ENCODE measurements around the gene LMO4. TPM values are rescaled to one million over a fixed set of nuclear protein-coding genes. Genes with fewer than 3 reads are reported as not detected.

LMO4 gene
- total RNA-seq, 1 experiment from 2014 or later: 175 TPM

- no peaks in the 10 kb centered on the region for H3K36me3 ChIP-seq (replicated peaks; ENCODE audit: control insufficient read depth, insufficient read depth, low read length)
- no peak overlapping the region for H3K4me3 ChIP-seq (ENCODE audit: insufficient read depth, low read depth, low read length)
- DNase-seq: no peak
- no peaks in the 10 kb centered on the region for H3K27me3 ChIP-seq (ENCODE audit: control insufficient read depth, insufficient read depth, low read length)
Observed at GRCh38 chr1:87307931-87308330, 20.7 kb upstream of the LMO4 start.

DNA sequence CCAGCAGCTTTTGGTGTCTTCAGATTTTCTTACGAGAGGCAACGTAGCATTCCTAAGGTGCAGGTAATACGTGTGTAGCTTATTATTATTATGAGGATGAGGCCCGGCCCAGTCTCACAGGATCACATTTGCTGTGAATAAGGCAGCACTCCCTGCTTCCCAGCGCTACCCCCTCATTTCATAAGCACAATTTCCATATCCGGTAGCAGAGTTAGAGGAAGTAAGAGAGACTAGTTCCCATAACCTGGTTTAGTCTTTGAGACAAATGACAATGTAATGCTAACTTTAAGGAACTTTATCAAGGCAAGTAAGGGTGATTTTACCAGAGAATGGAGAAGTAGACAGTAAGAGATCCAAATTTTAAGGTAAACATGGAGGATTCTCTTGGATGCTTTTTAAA, 14.6 kb upstream of the LMO4 start:
- no peaks in the 10 kb centered on the region for H3K27me3 ChIP-seq (ENCODE audit: control insufficient read depth, insufficient read depth, low read length)
- no peak overlapping the region for H3K4me3 ChIP-seq (ENCODE audit: insufficient read depth, low read depth, low read length)
- no peaks in the 10 kb centered on the region for H3K36me3 ChIP-seq (replicated peaks; ENCODE audit: control insufficient read depth, insufficient read depth, low read length)
- DNase-seq: no peak

DNA sequence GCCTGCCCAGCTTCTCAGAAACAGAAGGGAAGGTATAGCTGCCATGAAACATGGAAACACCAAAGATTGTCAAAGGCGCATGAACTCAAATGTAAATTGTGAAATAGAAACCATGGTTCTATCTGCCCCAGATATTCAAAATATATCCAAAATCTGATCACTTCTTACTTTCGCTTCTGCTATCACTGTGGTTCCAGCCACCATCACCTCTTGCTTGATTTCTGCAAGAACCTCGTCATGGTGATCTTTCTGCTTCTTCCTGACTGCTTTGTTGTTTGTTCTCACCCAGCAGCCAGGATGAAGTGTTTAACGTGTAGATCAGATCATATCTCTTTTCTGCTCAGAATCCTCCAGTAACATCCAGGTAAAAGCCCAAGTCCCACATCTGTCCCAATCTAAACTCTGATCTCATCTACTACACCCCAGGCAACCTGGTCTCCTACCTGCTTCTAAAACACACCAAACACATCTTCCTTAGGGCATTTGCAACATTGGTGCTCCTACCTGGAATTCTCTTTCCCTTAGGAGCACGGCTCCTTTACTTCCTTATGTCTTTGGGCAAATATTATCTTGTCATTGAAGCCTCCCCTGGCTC, 10.5 kb upstream of the LMO4 start:
- H3K27me3 ChIP-seq (ENCODE audit: control insufficient read depth, insufficient read depth, low read length): no peaks in the 10 kb centered on the region
- DNase-seq: no peak
- H3K36me3 ChIP-seq (replicated peaks; ENCODE audit: control insufficient read depth, insufficient read depth, low read length): no peaks in the 10 kb centered on the region
- no peak overlapping the region for H3K4me3 ChIP-seq (ENCODE audit: insufficient read depth, low read depth, low read length)

GRCh38 chr1:87318806-87319205, 9.9 kb upstream of the LMO4 start:
- H3K36me3 ChIP-seq (replicated peaks; ENCODE audit: control insufficient read depth, insufficient read depth, low read length): no peaks in the 10 kb centered on the region
- no peaks in the 10 kb centered on the region for H3K27me3 ChIP-seq (ENCODE audit: control insufficient read depth, insufficient read depth, low read length)
- H3K4me3 ChIP-seq (ENCODE audit: insufficient read depth, low read depth, low read length): no peak overlapping the region
- no peak for DNase-seq

- H3K27me3 ChIP-seq (ENCODE audit: control insufficient read depth, insufficient read depth, low read length): no peaks in the 10 kb centered on the region
- H3K4me3 ChIP-seq (ENCODE audit: insufficient read depth, low read depth, low read length): no peak overlapping the region
- H3K36me3 ChIP-seq (replicated peaks; ENCODE audit: control insufficient read depth, insufficient read depth, low read length): no peaks in the 10 kb centered on the region
- DNase-seq: peak; percentile 46
Observed at GRCh38 chr1:87325982-87326738, 2.5 kb upstream of the LMO4 start.

DNA sequence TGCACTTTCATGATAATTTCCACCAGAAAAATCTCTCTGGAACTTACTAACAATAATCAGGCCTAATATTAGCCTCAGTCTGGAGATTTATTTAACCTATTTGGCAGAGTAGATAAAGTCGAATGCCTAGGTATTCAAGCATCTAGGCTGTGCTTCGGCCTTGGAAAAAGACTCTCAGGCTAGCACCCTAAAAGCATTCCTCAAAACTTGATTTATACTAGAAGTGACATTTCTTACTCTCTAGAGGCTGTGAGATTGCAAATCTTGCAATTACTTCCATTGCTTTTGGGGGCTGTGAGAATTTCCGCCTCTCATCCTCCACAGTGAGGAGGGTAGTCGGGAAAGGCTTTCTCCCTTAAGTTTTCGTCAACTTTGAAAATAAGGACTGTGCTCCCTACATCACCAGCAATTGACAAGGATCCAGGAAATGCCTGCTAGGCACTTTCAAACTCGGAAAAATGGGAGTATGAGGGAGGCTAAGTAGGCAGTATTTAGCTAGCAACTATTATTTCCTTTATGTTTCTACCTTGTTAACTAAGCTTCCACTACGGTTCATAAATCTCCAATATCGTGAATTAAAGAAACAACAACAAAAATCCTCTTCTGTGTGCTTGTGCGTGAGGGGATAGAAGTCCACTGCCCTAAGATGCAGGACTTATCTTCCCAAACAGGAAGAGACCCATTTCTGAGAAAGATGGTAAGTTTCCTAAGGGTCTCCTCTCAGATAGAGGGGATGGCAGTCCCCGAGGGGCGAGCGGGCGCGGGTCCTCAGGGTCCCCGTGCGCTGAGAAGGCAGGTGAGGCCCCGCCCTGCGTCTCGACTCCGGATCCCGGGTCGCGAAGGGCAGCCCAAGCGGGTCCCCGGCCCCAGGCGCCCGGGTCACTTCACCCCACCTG, 1.1 kb upstream of the LMO4 start:
- DNase-seq: no peak
- Histone ChIP-seq H3K27me3 (ENCODE audit: control insufficient read depth, insufficient read depth, low read length) (no peaks in the 10 kb centered on the region), H3K4me3 (ENCODE audit: insufficient read depth, low read depth, low read length) (peak overlapping the region; percentile 86), H3K36me3 (replicated peaks; ENCODE audit: control insufficient read depth, insufficient read depth, low read length) (peaks cover 6% of the 10 kb centered on the region)

DNA sequence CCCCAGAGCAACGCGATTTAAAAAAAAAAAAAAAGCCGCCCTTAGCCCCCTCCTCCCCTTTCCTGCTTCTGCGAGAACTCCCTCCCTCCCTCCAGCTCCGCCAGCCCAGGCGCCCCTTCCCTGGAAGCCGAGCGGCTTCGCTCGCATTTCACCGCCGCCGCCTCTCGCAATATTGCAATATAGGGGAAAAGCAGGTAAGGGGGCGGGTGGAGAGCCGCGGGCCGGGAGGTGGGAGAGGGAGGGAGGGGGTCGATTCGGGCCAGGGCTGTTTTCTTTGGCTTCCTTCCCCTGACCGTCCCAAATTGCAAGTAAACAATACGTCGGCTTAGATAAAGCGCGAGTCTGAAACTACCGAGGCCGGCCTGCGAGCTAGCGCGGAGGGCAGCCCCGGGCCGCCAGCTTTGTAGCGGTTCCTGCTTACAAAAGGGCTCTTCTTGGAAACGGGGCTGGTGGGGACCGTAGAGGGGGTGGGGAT, 408 bp downstream of the LMO4 start:
- Histone ChIP-seq H3K4me3 (ENCODE audit: insufficient read depth, low read depth, low read length) (peak overlapping the region; percentile 86), H3K27me3 (ENCODE audit: control insufficient read depth, insufficient read depth, low read length) (no peaks in the 10 kb centered on the region), H3K36me3 (replicated peaks; ENCODE audit: control insufficient read depth, insufficient read depth, low read length) (peaks cover 8% of the 10 kb centered on the region)
- peak; percentile 78 for DNase-seq

DNA sequence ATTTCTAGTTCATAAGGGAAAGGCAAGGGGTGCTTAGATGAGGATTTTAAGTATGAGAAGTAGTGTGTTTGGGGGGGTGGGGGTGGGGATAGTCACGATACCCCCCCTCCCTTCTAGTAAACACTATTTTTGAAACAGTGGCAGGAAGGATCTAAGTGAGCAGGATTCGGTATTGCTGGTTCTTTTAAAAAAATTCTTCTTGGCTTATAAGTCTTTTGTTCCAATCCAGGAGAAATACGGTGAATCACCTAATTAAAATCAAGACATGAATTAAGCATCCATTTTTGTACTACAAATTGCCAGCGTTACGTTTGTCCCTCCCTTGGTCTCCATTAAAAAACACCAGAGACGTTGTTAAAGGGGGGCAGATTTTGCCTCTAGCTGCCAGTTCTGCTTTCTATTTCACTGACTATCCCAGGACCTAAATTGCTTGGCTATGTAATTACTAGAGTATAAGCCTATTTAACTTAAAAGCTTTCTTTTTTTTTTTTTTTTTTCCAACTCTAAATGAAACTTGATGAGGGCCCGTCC, 911 bp downstream of the LMO4 start:
- Histone ChIP-seq H3K36me3 (replicated peaks; ENCODE audit: control insufficient read depth, insufficient read depth, low read length) (peaks cover 8% of the 10 kb centered on the region), H3K4me3 (ENCODE audit: insufficient read depth, low read depth, low read length) (peak overlapping the region; percentile 86), H3K27me3 (ENCODE audit: control insufficient read depth, insufficient read depth, low read length) (no peaks in the 10 kb centered on the region)
- DNase-seq: peak; percentile 16

DNA sequence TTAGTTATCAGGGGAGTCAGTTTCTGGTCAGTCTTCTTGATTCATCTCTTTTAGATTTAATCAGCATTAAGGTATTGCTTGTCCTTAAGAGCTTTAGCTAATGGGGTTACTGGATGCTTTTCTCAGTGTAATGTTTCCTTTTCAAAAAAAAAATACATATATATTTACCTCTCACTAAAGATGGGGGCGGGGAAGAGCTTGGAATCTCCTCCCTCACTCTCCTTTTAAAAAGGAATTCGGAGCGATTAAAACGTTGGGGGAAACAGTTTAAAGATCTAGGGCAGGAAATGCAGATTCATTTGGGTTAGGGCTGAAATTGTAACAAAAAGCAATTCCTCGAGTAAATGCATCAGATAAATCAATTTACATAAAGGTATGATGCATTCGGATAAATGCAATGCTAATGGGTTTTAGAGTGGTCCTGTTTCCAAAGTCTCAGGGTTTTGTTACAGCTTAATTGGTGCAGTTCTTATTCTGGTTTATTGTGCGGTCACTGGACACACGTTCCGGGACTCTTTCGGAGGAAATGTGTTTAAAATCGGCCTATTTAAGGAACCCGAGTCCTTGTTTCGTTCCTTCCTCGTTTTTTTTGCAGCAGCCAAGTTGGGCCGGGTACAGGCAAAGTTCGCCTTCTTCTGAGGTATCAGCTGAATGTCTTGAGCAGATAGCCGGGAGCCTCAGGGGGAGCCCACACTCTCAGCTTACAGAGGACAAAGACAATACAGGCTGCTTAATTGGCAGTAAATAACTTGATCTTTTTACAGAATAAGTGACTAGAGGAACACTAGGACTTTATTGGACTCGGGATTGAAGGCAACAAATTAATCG, 1.6 kb downstream of the LMO4 start:
- H3K4me3 ChIP-seq (ENCODE audit: insufficient read depth, low read depth, low read length): peak overlapping the region; percentile 86
- H3K27me3 ChIP-seq (ENCODE audit: control insufficient read depth, insufficient read depth, low read length): no peaks in the 10 kb centered on the region
- H3K36me3 ChIP-seq (replicated peaks; ENCODE audit: control insufficient read depth, insufficient read depth, low read length): peaks cover 8% of the 10 kb centered on the region
- peak; percentile 67 for DNase-seq

DNA sequence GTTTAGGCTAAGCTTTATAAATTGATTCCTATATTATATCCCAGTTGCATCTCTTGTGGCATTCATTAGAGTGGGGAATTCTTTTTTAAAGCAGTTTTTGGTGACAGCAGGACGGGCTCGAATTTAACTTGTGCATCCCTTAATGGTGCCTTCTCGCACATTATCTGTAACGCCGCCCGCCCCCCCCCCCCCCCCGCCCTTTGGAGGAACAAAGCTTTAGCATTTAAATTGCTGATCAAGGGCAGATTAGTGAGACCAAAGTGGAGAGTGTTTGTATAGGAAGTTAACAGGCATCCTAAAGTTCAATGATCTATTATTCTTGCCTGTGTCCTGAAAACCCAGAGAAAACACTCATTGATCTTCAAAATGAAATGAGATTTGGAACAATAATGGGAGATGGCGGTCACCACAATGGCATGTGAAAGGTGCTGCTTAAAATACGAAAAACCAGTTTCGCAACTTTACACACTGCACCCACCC, 2.2 kb downstream of the LMO4 start:
- Histone ChIP-seq H3K4me3 (ENCODE audit: insufficient read depth, low read depth, low read length) (peak overlapping the region; percentile 86), H3K36me3 (replicated peaks; ENCODE audit: control insufficient read depth, insufficient read depth, low read length) (peaks cover 8% of the 10 kb centered on the region), H3K27me3 (ENCODE audit: control insufficient read depth, insufficient read depth, low read length) (no peaks in the 10 kb centered on the region)
- peak; percentile 53 for DNase-seq

DNA sequence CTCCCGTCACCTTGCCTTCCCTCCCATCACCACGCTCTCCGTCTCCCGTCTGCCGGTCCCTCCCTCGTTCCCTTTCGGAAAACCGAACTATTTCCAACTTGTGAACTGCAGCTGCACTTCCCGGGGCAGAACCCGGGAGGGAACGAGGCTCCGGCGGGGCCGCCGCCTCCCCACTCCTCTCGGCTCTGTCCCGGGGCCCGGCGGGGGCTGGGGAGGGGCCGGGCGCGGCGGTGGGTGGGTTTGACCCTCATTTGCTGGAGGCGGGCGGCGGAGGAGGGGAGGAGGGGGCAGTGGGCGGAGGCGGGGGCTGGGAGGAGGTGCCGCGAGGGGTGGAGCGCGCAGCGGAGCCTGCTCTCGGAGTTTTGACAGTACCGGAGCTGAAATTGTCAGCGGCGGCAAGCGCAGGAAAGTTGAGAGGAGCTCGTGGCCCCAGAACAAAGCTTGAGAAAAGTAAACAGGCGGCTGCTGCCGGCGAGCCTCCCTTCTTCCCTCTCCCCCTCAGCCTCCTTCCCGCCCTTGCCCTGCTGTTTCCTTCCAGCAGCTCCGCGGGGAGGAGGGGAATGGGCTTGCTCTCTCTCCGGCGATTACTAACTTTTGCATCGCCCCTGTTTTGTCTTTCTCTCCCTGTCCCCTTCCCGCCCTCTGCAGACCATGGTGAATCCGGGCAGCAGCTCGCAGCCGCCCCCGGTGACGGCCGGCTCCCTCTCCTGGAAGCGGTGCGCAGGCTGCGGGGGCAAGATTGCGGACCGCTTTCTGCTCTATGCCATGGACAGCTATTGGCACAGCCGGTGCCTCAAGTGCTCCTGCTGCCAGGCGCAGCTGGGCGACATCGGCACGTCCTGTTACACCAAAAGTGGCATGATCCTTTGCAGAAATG, 2.9 kb downstream of the LMO4 start:
- Histone ChIP-seq H3K4me3 (ENCODE audit: insufficient read depth, low read depth, low read length) (peak overlapping the region; percentile 86), H3K36me3 (replicated peaks; ENCODE audit: control insufficient read depth, insufficient read depth, low read length) (peaks cover 8% of the 10 kb centered on the region), H3K27me3 (ENCODE audit: control insufficient read depth, insufficient read depth, low read length) (no peaks in the 10 kb centered on the region)
- DNase-seq: peak; percentile 95

DNA sequence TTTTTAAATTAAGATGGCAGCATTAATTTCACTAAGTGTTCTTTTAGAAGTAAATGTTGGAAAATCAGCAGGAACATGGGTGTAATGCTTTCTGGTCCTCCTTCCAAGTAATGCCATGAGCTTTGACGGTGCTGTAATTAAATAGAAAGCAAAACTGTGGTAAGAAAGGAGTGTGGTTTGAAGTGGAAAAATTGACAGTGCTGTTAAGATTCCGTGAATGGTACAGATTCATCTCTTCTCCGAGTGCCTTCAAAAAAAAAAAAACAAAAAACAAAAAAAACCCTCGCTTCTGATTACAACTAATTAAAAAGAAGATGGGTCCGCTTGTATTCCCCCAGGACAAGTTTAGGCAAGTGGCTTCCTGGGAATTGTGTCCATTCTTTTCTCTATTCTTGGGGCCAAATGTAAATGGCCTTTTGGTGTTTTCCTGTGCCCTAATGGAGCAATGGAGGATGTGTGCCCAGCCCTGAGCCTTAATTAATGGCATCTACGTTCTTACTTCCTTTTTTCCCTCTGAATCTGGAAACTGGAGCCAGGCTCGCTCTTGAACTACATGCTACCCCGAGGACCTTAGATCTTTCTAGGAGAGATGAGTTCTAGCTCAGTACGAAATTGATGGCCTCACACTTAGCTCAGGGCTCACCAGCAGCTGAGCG, 5.1 kb downstream of the LMO4 start:
- peaks cover 13% of the 10 kb centered on the region for H3K36me3 ChIP-seq (replicated peaks; ENCODE audit: control insufficient read depth, insufficient read depth, low read length)
- no peaks in the 10 kb centered on the region for H3K27me3 ChIP-seq (ENCODE audit: control insufficient read depth, insufficient read depth, low read length)
- H3K4me3 ChIP-seq (ENCODE audit: insufficient read depth, low read depth, low read length): peak overlapping the region; percentile 46
- no peak for DNase-seq
